Gastrocnemius medialis (tissue), 4 donors: ENCODE results near the gene ADAMTS14.

ENCODE experiments used
- POLR2A ChIP-seq, 2 donors: fragments of 450-650 bp; IDR thresholded peaks; one replicate each; pipeline ENCODE4 v1.6.1; 2017; ENCODE audit warnings: antibody characterized with exemption in 2 of 2, mild to moderate bottlenecking in 2 of 2, moderate library complexity in 2 of 2
- TF ChIP-seq, protein P1 (sequence below), 5 experiments: fragments of 450-650 bp in 3 of 5; fragments of 200-600 bp in 2 of 5; sonication (generic) in 2 of 5; IDR thresholded peaks in 4 of 5; conservative IDR thresholded peaks in 1 of 5; 1 replicate in 4 of 5; 2 replicates in 1 of 5; pipeline ENCODE4 v1.5.1; 2016 to 2019; ENCODE audit warnings: antibody characterized with exemption in 5 of 5, mild to moderate bottlenecking in 3 of 5, moderate library complexity in 3 of 5

GRCh38 chr10:70753841-70754621 lies 81.7 kb downstream of the ADAMTS14 start:
- no peak for TF ChIP-seq POLR2A (IDR thresholded peaks at IDR 0.05)
- TF ChIP-seq, protein P1, sequence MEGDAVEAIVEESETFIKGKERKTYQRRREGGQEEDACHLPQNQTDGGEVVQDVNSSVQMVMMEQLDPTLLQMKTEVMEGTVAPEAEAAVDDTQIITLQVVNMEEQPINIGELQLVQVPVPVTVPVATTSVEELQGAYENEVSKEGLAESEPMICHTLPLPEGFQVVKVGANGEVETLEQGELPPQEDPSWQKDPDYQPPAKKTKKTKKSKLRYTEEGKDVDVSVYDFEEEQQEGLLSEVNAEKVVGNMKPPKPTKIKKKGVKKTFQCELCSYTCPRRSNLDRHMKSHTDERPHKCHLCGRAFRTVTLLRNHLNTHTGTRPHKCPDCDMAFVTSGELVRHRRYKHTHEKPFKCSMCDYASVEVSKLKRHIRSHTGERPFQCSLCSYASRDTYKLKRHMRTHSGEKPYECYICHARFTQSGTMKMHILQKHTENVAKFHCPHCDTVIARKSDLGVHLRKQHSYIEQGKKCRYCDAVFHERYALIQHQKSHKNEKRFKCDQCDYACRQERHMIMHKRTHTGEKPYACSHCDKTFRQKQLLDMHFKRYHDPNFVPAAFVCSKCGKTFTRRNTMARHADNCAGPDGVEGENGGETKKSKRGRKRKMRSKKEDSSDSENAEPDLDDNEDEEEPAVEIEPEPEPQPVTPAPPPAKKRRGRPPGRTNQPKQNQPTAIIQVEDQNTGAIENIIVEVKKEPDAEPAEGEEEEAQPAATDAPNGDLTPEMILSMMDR (IDR thresholded peaks at IDR 0.05 in 4 of 5, conservative IDR thresholded peaks at IDR 0.05 in 1 of 5), result no peak
